Stimulated activated CD8-positive, alpha-beta memory T cell treated with anti-CD3 and anti-CD28 coated beads, Interleukin-4, amount 100 ng/mL, for 1 hour (primary cell): ENCODE data around the gene PRELP.

Source experiments
- DNase-seq, 2 donors: peaks; one replicate each; pipeline ENCODE4 v3.0.0-alpha.2; 2020; ENCODE audit warnings: low read depth in 2 of 2, low spot score in 1 of 2

The PRELP gene

GRCh38 chr1:203522237-203522636, 46.6 kb downstream of the PRELP start:
- no peak for DNase-seq

DNA sequence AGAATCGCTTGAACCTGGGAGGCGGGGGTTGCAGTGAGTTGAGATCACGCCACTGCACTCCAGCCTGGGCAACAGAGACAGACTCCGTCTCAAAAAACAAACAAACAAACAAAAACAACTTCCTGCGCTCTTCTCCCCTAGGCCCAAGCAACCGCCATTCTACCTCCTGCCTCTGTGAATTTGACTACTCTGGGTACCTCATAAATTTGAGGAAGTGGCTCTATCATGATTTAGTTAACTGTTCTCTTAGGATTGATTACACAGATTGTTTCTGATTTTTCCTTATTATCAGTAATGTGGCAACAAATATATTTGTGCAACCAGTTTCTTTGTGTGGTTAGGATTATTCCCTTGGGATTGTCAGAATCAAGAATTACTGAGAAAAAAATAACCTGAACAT, 48.1 kb downstream of the PRELP start:
- no peak for DNase-seq

- DNase-seq = no peak
Observed at GRCh38 chr1:203524152-203524551, 48.5 kb downstream of the PRELP start.

- DNase-seq = no peak
Observed at GRCh38 chr1:203524824-203525223, 49.2 kb downstream of the PRELP start.

DNA sequence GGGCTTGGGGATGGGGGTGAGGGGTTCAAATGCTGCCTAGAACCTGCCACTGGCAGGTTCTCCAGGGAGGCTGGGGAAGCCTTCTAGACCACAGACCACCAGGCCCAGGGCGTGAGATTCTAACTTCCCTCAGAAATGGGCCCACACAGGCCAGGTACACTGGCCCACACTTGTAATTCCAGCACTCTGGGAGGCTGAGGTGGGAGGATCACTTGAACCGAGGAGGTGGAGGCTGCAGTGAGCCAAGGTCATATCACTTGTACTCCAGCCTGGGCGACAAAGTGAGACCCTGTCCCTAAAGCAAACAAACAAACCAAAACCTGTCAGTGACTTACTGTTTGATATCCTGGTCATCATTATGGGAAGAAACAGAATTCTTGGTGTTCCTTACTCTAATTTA, 50.1 kb downstream of the PRELP start:
- DNase-seq = no peak

GRCh38 chr1:203526130-203526529, 50.5 kb downstream of the PRELP start:
- DNase-seq = no peak

DNA sequence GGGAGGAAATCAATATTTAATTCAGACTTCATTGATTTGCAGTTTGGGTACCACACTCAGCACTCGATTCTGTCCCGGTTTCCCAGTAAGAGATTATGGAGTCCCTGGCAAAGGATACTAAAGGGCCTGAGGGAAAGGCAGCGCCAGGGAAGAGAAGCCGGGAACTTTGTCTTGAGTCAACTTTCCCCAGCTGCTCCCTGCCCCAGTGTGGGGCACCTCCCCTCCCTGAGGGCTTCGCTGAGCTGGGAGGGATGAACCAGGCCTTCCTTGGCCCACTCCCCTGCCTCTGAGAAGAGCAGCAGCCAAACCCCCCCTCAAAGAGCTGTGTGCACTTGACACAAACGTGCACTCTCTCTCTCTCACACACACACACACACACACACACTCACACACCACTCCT, 51.0 kb downstream of the PRELP start:
- no peak for DNase-seq

DNA sequence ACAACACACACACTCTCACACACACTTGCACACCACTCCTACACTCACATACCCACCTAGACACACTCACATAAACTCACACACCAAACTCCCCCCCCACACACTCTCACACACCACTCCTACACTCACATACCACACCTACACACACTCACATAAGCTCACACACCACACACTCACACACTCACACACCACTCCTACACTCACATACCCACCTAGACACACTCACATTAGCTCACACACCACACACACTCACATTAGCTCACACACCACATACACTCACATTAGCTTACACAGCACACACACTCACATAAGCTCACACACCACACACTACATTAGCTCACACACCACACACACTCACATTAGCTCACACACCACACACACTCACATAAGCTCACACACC, 51.4 kb downstream of the PRELP start:
- no peak for DNase-seq

DNA sequence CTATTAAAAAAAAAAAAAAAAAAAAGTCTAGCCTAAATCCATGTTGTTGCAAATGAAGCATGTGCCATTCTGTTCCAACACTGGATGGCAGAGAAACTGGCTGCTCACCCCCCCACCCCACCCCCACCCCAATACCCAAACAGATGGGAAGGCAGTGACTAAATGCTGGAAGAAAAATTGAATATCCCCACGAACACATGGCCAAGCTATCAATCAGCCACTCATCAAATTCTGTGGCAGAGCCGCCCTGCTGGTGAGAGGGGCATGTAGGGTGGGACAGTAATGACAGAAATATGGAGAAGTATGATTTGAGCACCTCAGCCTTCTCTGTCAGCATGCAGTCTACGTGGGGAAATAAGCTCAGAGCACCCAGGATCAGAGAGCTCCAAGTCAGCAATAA, 52.5 kb downstream of the PRELP start:
- no peak for DNase-seq

DNA sequence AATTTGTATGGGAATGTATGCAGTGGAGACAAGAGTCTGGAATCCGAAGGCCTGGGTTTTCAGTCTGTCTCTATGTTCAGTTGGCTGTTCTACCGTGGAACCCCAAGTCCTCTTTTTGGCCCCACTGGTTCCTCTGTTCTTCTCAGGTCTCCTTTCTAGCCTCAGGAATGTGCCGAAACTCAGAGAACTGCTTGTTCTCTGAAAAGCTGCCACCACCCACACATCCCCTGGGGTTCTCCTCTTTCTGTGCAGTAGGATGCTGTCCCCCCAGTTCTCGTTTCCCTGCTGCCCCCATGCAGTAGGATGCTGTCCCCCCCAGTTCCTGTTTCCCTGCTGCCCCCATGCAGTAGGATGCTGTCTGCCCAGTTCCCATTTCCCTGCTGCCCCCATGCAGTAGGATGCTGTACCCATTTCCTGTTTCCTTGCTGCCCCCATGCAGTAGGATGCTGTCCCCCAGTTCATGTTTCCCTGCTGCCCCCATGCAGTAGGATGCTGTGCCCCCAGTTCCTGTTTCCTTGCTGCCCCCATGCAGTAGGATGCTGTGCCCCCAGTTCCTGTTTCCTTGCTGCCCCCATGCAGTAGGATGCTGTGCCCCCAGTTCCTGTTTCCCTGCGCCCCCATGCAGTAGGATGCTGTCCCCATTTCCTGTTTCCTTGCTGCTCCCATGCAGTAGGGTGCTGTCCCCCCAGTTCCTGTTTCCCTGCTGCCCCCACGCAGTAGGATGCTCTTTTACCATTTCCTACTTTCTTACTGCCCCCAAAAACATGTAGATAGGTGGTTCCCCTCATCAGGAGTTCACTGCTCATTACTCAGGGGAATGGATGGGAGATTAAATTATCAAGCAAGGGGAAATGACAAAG, 53.6 kb downstream of the PRELP start:
- no peak for DNase-seq

DNA sequence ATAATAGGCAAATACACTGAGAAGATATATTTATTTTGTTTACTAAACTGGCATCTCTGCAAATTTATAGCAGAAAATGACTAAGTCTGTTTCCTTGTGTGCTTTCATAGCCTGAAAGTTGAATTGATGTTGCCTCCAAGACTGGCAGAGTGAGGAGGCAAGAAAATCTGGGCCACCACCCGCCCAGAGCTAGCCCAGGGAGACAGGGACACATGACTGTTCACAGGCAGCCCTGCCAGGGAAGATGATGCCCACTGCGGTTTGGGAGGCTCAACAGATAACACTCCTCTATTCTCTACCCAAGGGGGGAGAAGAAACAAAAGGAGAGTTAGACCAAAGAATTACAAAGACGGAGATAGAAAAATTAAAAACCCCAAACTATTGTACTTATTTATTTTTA, 55.5 kb downstream of the PRELP start:
- no peak for DNase-seq

GRCh38 chr1:203534012-203534411, 58.4 kb downstream of the PRELP start:
- no peak for DNase-seq

DNA sequence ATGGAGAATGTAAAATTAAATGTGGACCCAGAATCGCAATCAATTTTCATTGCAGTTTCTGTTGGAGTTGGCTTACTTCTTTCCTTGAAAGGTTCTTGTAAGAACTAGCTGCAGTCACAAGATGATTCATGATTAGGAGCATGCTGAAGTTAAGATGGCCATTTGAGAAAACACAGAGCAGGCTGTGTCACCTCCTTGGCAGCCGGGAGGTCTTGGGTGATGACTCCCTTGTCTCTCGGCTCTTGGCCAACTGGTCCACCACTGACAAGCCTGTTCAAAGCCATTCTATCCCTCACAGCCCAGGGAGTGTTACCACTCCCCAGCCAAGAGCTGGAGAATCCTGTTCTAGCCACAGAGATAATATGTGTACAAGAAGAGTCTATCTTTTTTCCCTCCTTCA, 58.9 kb downstream of the PRELP start:
- no peak for DNase-seq

- DNase-seq = no peak
Observed at GRCh38 chr1:203536575-203536974, 61.0 kb downstream of the PRELP start.

DNA sequence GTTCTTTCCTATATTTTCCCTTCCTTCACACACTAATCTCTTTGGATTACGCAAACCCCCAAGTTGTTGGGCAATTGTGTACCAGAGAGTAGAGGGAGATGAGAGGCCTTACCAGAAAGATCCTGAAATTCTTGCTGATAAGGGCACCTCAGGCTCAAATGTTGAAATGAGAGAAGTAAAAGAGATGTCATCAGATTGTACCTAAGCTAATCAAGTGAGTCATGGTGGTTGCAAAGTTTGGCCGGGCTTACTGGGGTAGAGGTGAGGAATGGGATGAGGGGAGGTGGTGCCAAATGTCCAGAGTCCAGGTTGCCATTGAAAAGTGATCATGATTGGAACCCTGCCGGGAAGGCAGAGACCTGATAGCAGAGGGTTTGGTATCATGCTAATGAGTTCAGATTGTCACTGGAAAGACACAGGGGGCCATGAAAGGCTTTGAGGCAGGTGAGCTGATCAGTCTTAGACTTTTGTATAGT, 61.4 kb downstream of the PRELP start:
- DNase-seq = no peak

- no peak for DNase-seq
Observed at GRCh38 chr1:203537806-203538464, 62.3 kb downstream of the PRELP start.

- no peak for DNase-seq
Observed at GRCh38 chr1:203538726-203539125, 63.1 kb downstream of the PRELP start.

- DNase-seq = no peak
Observed at GRCh38 chr1:203539831-203540546, 64.4 kb downstream of the PRELP start.
